Activated CD4-positive, alpha-beta T cell treated with anti-CD3 and anti-CD28 coated beads for 24 hours (primary cell): ENCODE results near the gene TMEM271.

Source experiments
- DNase-seq, 2 donors: peaks; one replicate each; pipeline ENCODE4 v3.0.0-alpha.2; 2020; ENCODE audit warnings: low read depth in 2 of 2

The TMEM271 gene

GRCh38 chr4:576245-576821 is at the start of gene TMEM271:
Gene TMEM271, minus strand, starts transcription at chr4:576295. Its CDS starts 233 bp downstream, at chr4:576062.
- no peak for DNase-seq

- no peak for DNase-seq
Measured at GRCh38 chr4:625631-626161, 49.6 kb upstream of the TMEM271 start.

- DNase-seq: no peak
Measured at GRCh38 chr4:624705-625590, 48.9 kb upstream of the TMEM271 start, which contains the start of gene PDE6B. Gene PDE6B, plus strand, starts transcription at chr4:625573. Its CDS starts 54 bp downstream, at chr4:625627.

GRCh38 chr4:623914-624566 is 47.9 kb upstream of the TMEM271 start:
- DNase-seq: no peak

- DNase-seq: no peak
Measured at GRCh38 chr4:622996-623913, 47.2 kb upstream of the TMEM271 start.

- DNase-seq: no peak
Measured at GRCh38 chr4:622071-622995, 46.2 kb upstream of the TMEM271 start.

- no peak for DNase-seq
Measured at GRCh38 chr4:621296-622070, 45.4 kb upstream of the TMEM271 start.

- DNase-seq: no peak
Measured at GRCh38 chr4:620851-621261, 44.8 kb upstream of the TMEM271 start.

GRCh38 chr4:620201-620600 is 44.1 kb upstream of the TMEM271 start:
- no peak for DNase-seq

GRCh38 chr4:617644-618641 is 41.8 kb upstream of the TMEM271 start:
- DNase-seq: no peak

GRCh38 chr4:616911-617643 is 41.0 kb upstream of the TMEM271 start:
- DNase-seq: no peak

- no peak for DNase-seq
Measured at GRCh38 chr4:616091-616490, 40.0 kb upstream of the TMEM271 start.

- DNase-seq: no peak
Measured at GRCh38 chr4:613126-613525, 37.0 kb upstream of the TMEM271 start.

- DNase-seq: no peak
Measured at GRCh38 chr4:612749-613125, 36.6 kb upstream of the TMEM271 start.

- DNase-seq: no peak
Measured at GRCh38 chr4:612052-612748, 36.1 kb upstream of the TMEM271 start.

GRCh38 chr4:610411-611261 is 34.5 kb upstream of the TMEM271 start:
- no peak for DNase-seq
